Colonic mucosa (tissue), 4 donors: ENCODE results near the gene MAP3K7CL. TPM values are rescaled to one million over a fixed set of nuclear protein-coding genes. Genes with fewer than 3 reads are reported as not detected.
"Not testable (repeated sequence)": the region's sequence is repeated elsewhere in the genome, so short reads cannot be mapped to it uniquely, and the experiment has no call there.

Source experiments
- DNase-seq: peaks from one replicate; pipeline ENCODE4 v3.0.0-alpha.2; 2020
- H3K27ac ChIP-seq: fragments of 200-600 bp; one replicate; pipeline ENCODE4 v1.8.0; 2021
- H3K27me3 ChIP-seq: fragments of 200-600 bp; one replicate; pipeline ENCODE4 v1.8.0; 2021
- H3K36me3 ChIP-seq: fragments of 200-600 bp; one replicate; pipeline ENCODE4 v1.8.0; 2021
- H3K4me1 ChIP-seq: fragments of 200-600 bp; one replicate; pipeline ENCODE4 v1.8.0; 2021; ENCODE audit warnings: mild to moderate bottlenecking
- H3K4me3 ChIP-seq: fragments of 200-600 bp; one replicate; pipeline ENCODE4 v1.8.0; 2021
- H3K9ac ChIP-seq, 2 donors: one replicate each; pipeline ENCODE4 v1.7.0; 2013; ENCODE audit warnings: control low read depth in 2 of 2, low read depth in 2 of 2, low read length in 2 of 2
- H3K9me3 ChIP-seq: fragments of 200-600 bp; one replicate; pipeline ENCODE4 v1.8.0; 2021
- CTCF ChIP-seq: fragments of 200-600 bp; IDR thresholded peaks from one replicate; pipeline ENCODE4 v1.8.0; 2022; ENCODE audit warnings: antibody characterized with exemption, mild to moderate bottlenecking
- intact Hi-C: fragments of 100-400 bp; cut with DNase I; formaldehyde crosslinking; loops from one replicate; pipeline ENCODE4 v1.14.1; 2022
- total RNA-seq, 2 donors: library from RNA; stranded (reverse); fragmentation: NEBNext Ultra II Directional in 1 of 2; extraction: Animal tissue kit (Norgen Biotek cat#: 25700) in 1 of 2; gene quantifications; one replicate each; pipeline ENCODE4 v1.2.1, GENCODE V29; 2021
- donor health status: healthy.
- donor health status: DM: no; HTN: no; CAD: no.
- donor health status: DM: no; HTN: no; CAD: no.

The MAP3K7CL gene
- total RNA-seq, 2 donors from 2014 or later, result 1.9 to 3.4 TPM

GRCh38 chr21:29163341-29164115, 33.1 kb downstream of the MAP3K7CL start:
- H3K36me3 ChIP-seq, result no peaks in the 10 kb centered on the region
- H3K4me3 ChIP-seq, result no peak overlapping the region
- TF ChIP-seq CTCF, result no peak
- no peaks in the 10 kb centered on the region for H3K27me3 ChIP-seq
- no peak overlapping the region for H3K9ac ChIP-seq
- DNase-seq, result no peak
- intact Hi-C loops, result loop anchor here (2.0 to 5.0 kb wide), 2 partner anchors 71 to 207 kb away; no protein-coding TSS in a partner anchor
- H3K9me3 ChIP-seq, result no peaks in the 10 kb centered on the region
- no peak overlapping the region for H3K27ac ChIP-seq
- H3K4me1 ChIP-seq, result no peaks in the 10 kb centered on the region

- H3K9ac ChIP-seq, result no peak overlapping the region
- no peak for DNase-seq
- no peaks in the 10 kb centered on the region for H3K4me1 ChIP-seq
- TF ChIP-seq CTCF, result peak; percentile 68
- H3K27me3 ChIP-seq, result no peaks in the 10 kb centered on the region
- no peak overlapping the region for H3K4me3 ChIP-seq
- intact Hi-C loops, result loop anchor here (2.0 to 5.0 kb wide), 2 partner anchors 72 to 206 kb away; no protein-coding TSS in a partner anchor
- H3K36me3 ChIP-seq, result no peaks in the 10 kb centered on the region
- no peak overlapping the region for H3K27ac ChIP-seq
- H3K9me3 ChIP-seq, result no peaks in the 10 kb centered on the region
Measured at GRCh38 chr21:29164323-29164942, 34.0 kb downstream of the MAP3K7CL start.

GRCh38 chr21:29166323-29166722, 35.9 kb downstream of the MAP3K7CL start:
- Histone ChIP-seq H3K27me3 (no peaks in the 10 kb centered on the region), H3K27ac (no peak overlapping the region), H3K4me1 (no peaks in the 10 kb centered on the region), H3K4me3 (no peak overlapping the region), H3K9me3 (no peaks in the 10 kb centered on the region), H3K9ac (no peak overlapping the region), H3K36me3 (no peaks in the 10 kb centered on the region)
- intact Hi-C loops, result loop anchor here (5.0 kb wide), 1 partner anchor 181 kb away; no protein-coding TSS in a partner anchor
- DNase-seq, result no peak
- no peak for TF ChIP-seq CTCF

- intact Hi-C loops, result loop anchor here (5.0 kb wide), 1 partner anchor 180 kb away; no protein-coding TSS in a partner anchor
- no peak for DNase-seq
- H3K27me3 ChIP-seq, result no peaks in the 10 kb centered on the region
- H3K36me3 ChIP-seq, result no peaks in the 10 kb centered on the region
- no peaks in the 10 kb centered on the region for H3K9me3 ChIP-seq
- H3K9ac ChIP-seq, result no peak overlapping the region
- no peak overlapping the region for H3K4me3 ChIP-seq
- H3K4me1 ChIP-seq, result no peaks in the 10 kb centered on the region
- TF ChIP-seq CTCF, result no peak
- no peak overlapping the region for H3K27ac ChIP-seq
Measured at GRCh38 chr21:29166853-29167252, 36.4 kb downstream of the MAP3K7CL start.

GRCh38 chr21:29167481-29167880, 37.0 kb downstream of the MAP3K7CL start:
- intact Hi-C loops, result loop anchor here (5.0 kb wide), 1 partner anchor 180 kb away; no protein-coding TSS in a partner anchor

GRCh38 chr21:29168891-29169315, 38.5 kb downstream of the MAP3K7CL start:
- no peak for TF ChIP-seq CTCF
- Histone ChIP-seq H3K9me3 (no peaks in the 10 kb centered on the region), H3K27me3 (no peaks in the 10 kb centered on the region), H3K4me3 (no peak overlapping the region), H3K4me1 (no peaks in the 10 kb centered on the region), H3K27ac (no peak overlapping the region), H3K36me3 (no peaks in the 10 kb centered on the region), H3K9ac (no peak overlapping the region)
- intact Hi-C loops, result loop anchor here (5.0 kb wide), 1 partner anchor 178 kb away; no protein-coding TSS in a partner anchor
- DNase-seq, result no peak

More at GRCh38 chr21:29167481-29167880, 37.0 kb downstream of the MAP3K7CL start:
- not testable (repeated sequence) for H3K4me3 ChIP-seq, H3K9ac ChIP-seq, H3K4me1 ChIP-seq, H3K9me3 ChIP-seq, H3K27ac ChIP-seq, H3K27me3 ChIP-seq, DNase-seq, H3K36me3 ChIP-seq
